ENCODE data around the gene CERS6.
"Not testable (repeated sequence)": the region's sequence is repeated elsewhere in the genome, so short reads cannot be mapped to it uniquely, and the experiment has no call there.

CERS6 gene

GRCh38 chr2:168455645-168456520, at the start of gene CERS6:
Gene CERS6 (plus strand): TSS chr2:168456272. CDS start chr2:168456449, 177 bp downstream.
- DNase-seq = peak; percentile 93

GRCh38 chr2:168412301-168412700, 43.8 kb upstream of the CERS6 start:
- DNase-seq = not testable (repeated sequence)

GRCh38 chr2:168413101-168413500, 43.0 kb upstream of the CERS6 start:
- DNase-seq = not testable (repeated sequence)

GRCh38 chr2:168416555-168416954, 39.5 kb upstream of the CERS6 start:
- no peak for DNase-seq

- DNase-seq = no peak
These were observed 33.5 kb upstream of the CERS6 start for GRCh38 chr2:168422584-168422983.

GRCh38 chr2:168424112-168424951, 31.7 kb upstream of the CERS6 start:
- DNase-seq = no peak

GRCh38 chr2:168424971-168425370, 31.1 kb upstream of the CERS6 start:
- no peak for DNase-seq

GRCh38 chr2:168426861-168427260, 29.2 kb upstream of the CERS6 start:
- DNase-seq = no peak

GRCh38 chr2:168427451-168427850, 28.6 kb upstream of the CERS6 start:
- DNase-seq = no peak

GRCh38 chr2:168428431-168428830, 27.6 kb upstream of the CERS6 start:
- DNase-seq = no peak

- no peak for DNase-seq
These were observed 26.1 kb upstream of the CERS6 start for GRCh38 chr2:168429988-168430387.

GRCh38 chr2:168430431-168430830, 25.6 kb upstream of the CERS6 start:
- DNase-seq = no peak

- DNase-seq = no peak
These were observed 24.6 kb upstream of the CERS6 start for GRCh38 chr2:168431301-168432024.

- DNase-seq = no peak
These were observed 24.0 kb upstream of the CERS6 start for GRCh38 chr2:168432100-168432499.

- DNase-seq = no peak
These were observed 23.4 kb upstream of the CERS6 start for GRCh38 chr2:168432565-168433186.

- no peak for DNase-seq
These were observed 22.5 kb upstream of the CERS6 start for GRCh38 chr2:168433527-168433926.

- no peak for DNase-seq
These were observed 21.9 kb upstream of the CERS6 start for GRCh38 chr2:168434146-168434545.

GRCh38 chr2:168436840-168437239, 19.2 kb upstream of the CERS6 start:
- DNase-seq = no peak

- DNase-seq = no peak
These were observed 17.5 kb upstream of the CERS6 start for GRCh38 chr2:168438553-168438952.

- no peak for DNase-seq
These were observed 16.5 kb upstream of the CERS6 start for GRCh38 chr2:168439536-168439935.

- no peak for DNase-seq
These were observed 14.7 kb upstream of the CERS6 start for GRCh38 chr2:168441214-168441872.

- no peak for DNase-seq
These were observed 12.3 kb upstream of the CERS6 start for GRCh38 chr2:168443818-168444217.

Measured in activated CD8-positive, alpha-beta memory T cell treated with anti-CD3 and anti-CD28 coated beads for 24 hours (primary cell).